Tibial nerve (tissue), 4 donors: ENCODE measurements around the gene PGR.

Source experiments
- CTCF ChIP-seq, 5 experiments: fragments of 200-600 bp in 3 of 5; fragments of 450-650 bp in 2 of 5; sonication (generic) in 3 of 5; IDR thresholded peaks; one replicate each; pipeline ENCODE4 v1.5.1; 2016 to 2019; ENCODE audit warnings: antibody characterized with exemption in 5 of 5, mild to moderate bottlenecking in 3 of 5, moderate library complexity in 2 of 5
- EP300 ChIP-seq, 2 donors: sonication (generic); formaldehyde crosslinking; IDR thresholded peaks; one replicate each; pipeline ENCODE4 v1.6.1; 2017; ENCODE audit warnings: antibody characterized with exemption in 2 of 2, mild to moderate bottlenecking in 1 of 2
- POLR2A ChIP-seq, 2 donors: fragments of 450-650 bp; IDR thresholded peaks; one replicate each; pipeline ENCODE4 v1.6.1; 2017; ENCODE audit warnings: antibody characterized with exemption in 2 of 2, mild to moderate bottlenecking in 2 of 2, moderate library complexity in 2 of 2

- TF ChIP-seq EP300 (IDR thresholded peaks at IDR 0.05) = no peak
- TF ChIP-seq CTCF (IDR thresholded peaks at IDR 0.05) = no peak
- TF ChIP-seq POLR2A (IDR thresholded peaks at IDR 0.05) = no peak
Observed at GRCh38 chr11:101009690-101010055, 119.9 kb downstream of the PGR start.
